Cardiac muscle cell (in vitro differentiated cells and primary cell): ENCODE results near the gene LRRK1. TPM values are rescaled to one million over a fixed set of nuclear protein-coding genes. Genes with fewer than 3 reads are reported as not detected.

Source experiments
- DNase-seq, 2 donors: peaks; one replicate each; pipeline versions ENCODE4 v3.0.0 to v3.0.0-alpha.2; 2010 to 2017; ENCODE audit warnings: low read depth in 1 of 2, low spot score in 1 of 2
- H3K27ac ChIP-seq: fragments of 200-600 bp; sonication (generic); 2 replicates; pipeline ENCODE4 v1.5.1; 2016
- H3K27me3 ChIP-seq: fragments of 200-600 bp; sonication (generic); 2 replicates; pipeline ENCODE4 v1.6.0; 2016; ENCODE audit warnings: control low read depth
- H3K36me3 ChIP-seq: fragments of 200-600 bp; sonication (generic); 2 replicates; pipeline ENCODE4 v1.5.1; 2016; ENCODE audit warnings: control low read depth
- H3K4me1 ChIP-seq: fragments of 200-600 bp; sonication (generic); 2 replicates; pipeline ENCODE4 v1.8.1; 2017; ENCODE audit warnings: low read depth, mild to moderate bottlenecking, mixed run types
- H3K4me3 ChIP-seq: fragments of 200-600 bp; sonication (generic); 2 replicates; pipeline ENCODE4 v1.5.1; 2016; ENCODE audit warnings: mild to moderate bottlenecking
- H3K9me3 ChIP-seq: fragments of 200-600 bp; sonication (generic); 2 replicates; pipeline ENCODE4 v1.5.1; 2017; ENCODE audit warnings: low read depth, mild to moderate bottlenecking, control low read depth
- CTCF ChIP-seq: IDR thresholded peaks from 2 replicates; pipeline ENCODE4 v1.5.1; 2012; ENCODE audit warnings: low read depth, mild to moderate bottlenecking, low read length
- polyA plus RNA-seq: library from polyadenylated mRNA; unstranded; fragments of >200 nt; fragmentation: Nextera tagmentation; extraction: Ambion mirVana; gene quantifications from 2 replicates; pipeline ENCODE4 v1.2.1, GENCODE V29; 2016
- total RNA-seq: library from RNA; depleted of rRNA; stranded (reverse); fragments of >200 nt; gene quantifications from 2 replicates; pipeline ENCODE4 v1.2.3, GENCODE V29; 2016

The LRRK1 gene
- total and polyA plus RNA-seq, 2 experiments from 2014 or later, result 0.12 to 1.0 TPM

GRCh38 chr15:100932676-100933348, 13.7 kb downstream of the LRRK1 start:
- Histone ChIP-seq H3K9me3 (no peaks in the 10 kb centered on the region), H3K4me3 (no peak overlapping the region), H3K27me3 (no peaks in the 10 kb centered on the region), H3K27ac (no peak overlapping the region), H3K4me1 (peaks cover 7% of the 10 kb centered on the region), H3K36me3 (no peaks in the 10 kb centered on the region)
- no peak for DNase-seq
- no peak for TF ChIP-seq CTCF

GRCh38 chr15:100934166-100934565, 15.0 kb downstream of the LRRK1 start:
- no peak for TF ChIP-seq CTCF
- H3K4me1 ChIP-seq, result peaks cover 6% of the 10 kb centered on the region
- DNase-seq, result no peak
- no peak overlapping the region for H3K27ac ChIP-seq
- H3K36me3 ChIP-seq, result no peaks in the 10 kb centered on the region
- H3K27me3 ChIP-seq, result no peaks in the 10 kb centered on the region
- H3K4me3 ChIP-seq, result no peak overlapping the region
- H3K9me3 ChIP-seq, result no peaks in the 10 kb centered on the region

GRCh38 chr15:100934726-100935125, 15.6 kb downstream of the LRRK1 start:
- TF ChIP-seq CTCF, result no peak
- H3K36me3 ChIP-seq, result no peaks in the 10 kb centered on the region
- H3K4me1 ChIP-seq, result peaks cover under 1% of the 10 kb centered on the region
- H3K27me3 ChIP-seq, result no peaks in the 10 kb centered on the region
- H3K4me3 ChIP-seq, result no peak overlapping the region
- peak in 1 of 2 donors; percentile 12 for DNase-seq
- H3K27ac ChIP-seq, result no peak overlapping the region
- H3K9me3 ChIP-seq, result no peaks in the 10 kb centered on the region

GRCh38 chr15:100937171-100937570, 18.0 kb downstream of the LRRK1 start:
- Histone ChIP-seq H3K27ac (no peak overlapping the region), H3K36me3 (no peaks in the 10 kb centered on the region), H3K27me3 (no peaks in the 10 kb centered on the region), H3K9me3 (no peaks in the 10 kb centered on the region), H3K4me3 (no peak overlapping the region), H3K4me1 (no peaks in the 10 kb centered on the region)
- no peak for DNase-seq
- TF ChIP-seq CTCF, result no peak

- no peaks in the 10 kb centered on the region for H3K9me3 ChIP-seq
- no peak for TF ChIP-seq CTCF
- H3K27ac ChIP-seq, result no peak overlapping the region
- H3K27me3 ChIP-seq, result no peaks in the 10 kb centered on the region
- DNase-seq, result no peak
- no peak overlapping the region for H3K4me3 ChIP-seq
- no peaks in the 10 kb centered on the region for H3K36me3 ChIP-seq
- no peaks in the 10 kb centered on the region for H3K4me1 ChIP-seq
Observed at GRCh38 chr15:100939791-100940190, 20.6 kb downstream of the LRRK1 start.
